SK-N-SH (cell line): Measurements from ENCODE around the gene CAPN3. TPM values are rescaled to one million over a fixed set of nuclear protein-coding genes. Genes with fewer than 3 reads are reported as not detected.

ENCODE experiments used
- CTCF ChIA-PET: fragments of 300-600, 350-600 bp; formaldehyde crosslinking; extraction: SDS; loops from one replicate; lab custom pipeline; 2021; lab: Yijun Ruan, JAX
- POLR2A ChIA-PET: fragments of 350-600 bp; sonication (Branson Sonifier 250); formaldehyde crosslinking; extraction: SDS; loops from one replicate; lab custom pipeline; 2020; ENCODE audit warnings: antibody characterized with exemption, inconsistent platforms; lab: Yijun Ruan, JAX
- DNase-seq: peaks from one replicate; pipeline ENCODE4 v3.0.0; 2012
- H2AFZ ChIP-seq: fragments of 200-600 bp; sonication (generic); 2 replicates; pipeline ENCODE4 v1.8.1; 2016; ENCODE audit warnings: antibody characterized with exemption, mild to moderate bottlenecking, low read depth
- H3F3A ChIP-seq: fragments of 200-600 bp; sonication (generic); replicated peaks from 2 replicates; pipeline ENCODE3; 2016; ENCODE audit warnings: antibody characterized with exemption, mild to moderate bottlenecking; ENCODE audit not compliant: insufficient read depth
- H3K27ac ChIP-seq, 2 experiments: fragments of 200-500 bp in 1 of 2; fragments of 200-600 bp in 1 of 2; sonication (Bioruptor generic) in 1 of 2; sonication (generic), shearing (Covaris generic) in 1 of 2; 2 replicates each; pipeline versions ENCODE4 v1.5.1 to v1.6.1; 2014 to 2016; ENCODE audit warnings: low read depth in 2 of 2, inconsistent platforms in 1 of 2, low read length in 1 of 2, mild to moderate bottlenecking in 1 of 2, mixed read lengths in 1 of 2
- H3K27me3 ChIP-seq: fragments of 200-600 bp; sonication (generic), shearing (Covaris generic); 2 replicates; pipeline ENCODE4 v1.6.1; 2016; ENCODE audit warnings: mixed run types; ENCODE audit not compliant: insufficient read depth
- H3K36me3 ChIP-seq, 2 experiments: fragments of 200-500 bp in 1 of 2; fragments of 200-600 bp in 1 of 2; sonication (Bioruptor generic) in 1 of 2; sonication (generic) in 1 of 2; replicated peaks in 1 of 2; 2 replicates each; pipeline versions ENCODE3 to v1.5.1; 2014 to 2016; ENCODE audit warnings: low read length in 1 of 2, mild to moderate bottlenecking in 1 of 2; ENCODE audit not compliant: insufficient read depth in 2 of 2, control insufficient read depth in 1 of 2
- H3K4me1 ChIP-seq, 2 experiments: fragments of 200-500 bp in 1 of 2; fragments of 200-600 bp in 1 of 2; sonication (Bioruptor generic) in 1 of 2; sonication (generic), shearing (Covaris generic) in 1 of 2; 2 replicates each; pipeline versions ENCODE4 v1.5.1 to v1.6.1; 2014 to 2016; ENCODE audit warnings: low read depth in 1 of 2, low read length in 1 of 2, mixed run types in 1 of 2; ENCODE audit not compliant: insufficient read depth in 2 of 2, control insufficient read depth in 1 of 2
- H3K4me2 ChIP-seq: fragments of 200-600 bp; sonication (generic), shearing (Covaris generic); 2 replicates; pipeline ENCODE4 v1.6.1; 2017; ENCODE audit warnings: mixed run types
- H3K4me3 ChIP-seq, 2 experiments: fragments of 200-500 bp in 1 of 2; fragments of 200-600 bp in 1 of 2; sonication (Bioruptor generic) in 1 of 2; sonication (generic), shearing (Covaris generic) in 1 of 2; 2 replicates each; pipeline versions ENCODE4 v1.5.1 to v1.8.1; 2014 to 2016; ENCODE audit warnings: low read depth in 2 of 2, inconsistent platforms in 1 of 2, low read length in 1 of 2, mild to moderate bottlenecking in 1 of 2, mixed read lengths in 1 of 2, moderate library complexity in 1 of 2
- H3K79me2 ChIP-seq: fragments of 200-600 bp; sonication (generic); 2 replicates; pipeline ENCODE4 v1.8.1; 2017; ENCODE audit warnings: mild to moderate bottlenecking; ENCODE audit not compliant: insufficient read depth
- H3K9ac ChIP-seq: fragments of 200-600 bp; sonication (generic); 2 replicates; pipeline ENCODE4 v1.6.1; 2017; ENCODE audit warnings: mixed run types
- H3K9me2 ChIP-seq: fragments of 200-600 bp; sonication (generic); 2 replicates; pipeline ENCODE4 v1.6.1; 2017; ENCODE audit warnings: mixed run types
- H3K9me3 ChIP-seq: fragments of 200-600 bp; sonication (generic); 2 replicates; pipeline ENCODE4 v1.6.1; 2017; ENCODE audit warnings: mixed run types, mild to moderate bottlenecking, moderate library complexity
- H4K20me1 ChIP-seq: fragments of 200-600 bp; sonication (generic); 2 replicates; pipeline ENCODE4 v1.6.1; 2017; ENCODE audit warnings: mild to moderate bottlenecking, mixed run types; ENCODE audit not compliant: insufficient read depth
- CTCF ChIP-seq: fragments of 200-600 bp; sonication (generic); IDR thresholded peaks from 2 replicates; pipeline ENCODE4 v1.6.1; 2017; ENCODE audit warnings: antibody characterized with exemption, mild to moderate bottlenecking, moderate library complexity
- EZH2phosphoT487 ChIP-seq: fragments of 200-600 bp; sonication (generic); IDR thresholded peaks from 2 replicates; pipeline ENCODE4 v1.6.1; 2017; ENCODE audit warnings: low read depth, mixed run types, mild to moderate bottlenecking, antibody characterized with exemption, moderate library complexity, borderline replicate concordance
- FOXJ3 ChIP-seq: sonication (generic); formaldehyde crosslinking; IDR thresholded peaks from 2 replicates; pipeline ENCODE4 v1.5.1; 2020; ENCODE audit warnings: mild to moderate bottlenecking, missing genetic modification reagents
- GABPA ChIP-seq: IDR thresholded peaks from 2 replicates; pipeline ENCODE4 v1.4.0; 2012; ENCODE audit warnings: low read depth, mild to moderate bottlenecking
- MAX ChIP-seq: IDR thresholded peaks from 2 replicates; pipeline ENCODE4 v1.4.0; 2012; ENCODE audit warnings: low read depth
- MEF2A ChIP-seq: IDR thresholded peaks from 2 replicates; pipeline ENCODE4 v1.4.0; 2012; ENCODE audit warnings: low read depth, borderline replicate concordance
- MXI1 ChIP-seq: IDR thresholded peaks from 2 replicates; pipeline ENCODE4 v1.6.1; 2012; ENCODE audit warnings: mild to moderate bottlenecking, low read depth, low read length, improper control_type of control experiment
- PBX3 ChIP-seq: IDR thresholded peaks from 2 replicates; pipeline ENCODE4; 2012
- POLR2AphosphoS5 ChIP-seq: IDR thresholded peaks from 2 replicates; pipeline ENCODE4 v1.6.1; 2012; ENCODE audit warnings: low read depth, low read length
- RAD21 ChIP-seq: IDR thresholded peaks from 2 replicates; pipeline ENCODE4 v1.6.1; 2012; ENCODE audit warnings: mild to moderate bottlenecking, low read length
- RCOR1 ChIP-seq: fragments of 150-350 bp; IDR thresholded peaks from 2 replicates; pipeline ENCODE4 v1.6.1; 2017; ENCODE audit warnings: antibody characterized with exemption, low read length
- RFX5 ChIP-seq: IDR thresholded peaks from 2 replicates; pipeline ENCODE4 v1.6.1; 2012; ENCODE audit warnings: mild to moderate bottlenecking, improper control_type of control experiment, low read length
- TCF12 ChIP-seq: IDR thresholded peaks from 2 replicates; pipeline ENCODE4 v1.4.0; 2012
- TEAD4 ChIP-seq: IDR thresholded peaks from 2 replicates; pipeline ENCODE4 v1.4.0; 2012; ENCODE audit warnings: mild to moderate bottlenecking, borderline replicate concordance; ENCODE audit not compliant: insufficient read depth
- USF1 ChIP-seq: IDR thresholded peaks from 2 replicates; pipeline ENCODE4 v1.4.0; 2012; ENCODE audit warnings: low read depth, borderline replicate concordance
- YY1 ChIP-seq: IDR thresholded peaks from 2 replicates; pipeline ENCODE4 v1.4.0; 2012; ENCODE audit warnings: low read depth, mild to moderate bottlenecking
- ZBTB33 ChIP-seq: IDR thresholded peaks from 2 replicates; pipeline ENCODE4 v1.4.0; 2012; ENCODE audit warnings: low read depth, borderline replicate concordance
- WGBS: methylation state at CpG from one replicate; pipeline ENCODE4 v1.1.6; 2017; ENCODE audit warnings: low lambda C conversion rate; 5-methylcytosine and 5-hydroxymethylcytosine counted together
- polyA plus RNA-seq, 3 experiments: library from polyadenylated mRNA; depleted of rRNA; stranded (reverse); fragments of >200 nt; gene quantifications; 2 replicates each; pipeline ENCODE4 v1.2.3, GENCODE V29; 2012

Gene CAPN3
- polyA plus RNA-seq, 1 of the 3 experiments (the other 2 are of a cell fraction): 1.8 TPM

GRCh38 chr15:42456531-42456930, 97.2 kb downstream of the CAPN3 start (continued):
- TF ChIP-seq MXI1 (no peak), GABPA (no peak)

GRCh38 chr15:42456971-42457370, 97.7 kb downstream of the CAPN3 start:
- ChIA-PET CTCF (interaction anchor here (0.6 to 1.3 kb wide), 2 partner anchors 318 to 792 kb away, joined by 3 read pairs; no protein-coding TSS in a partner anchor), POLR2A (no interaction called here)
- TF ChIP-seq TCF12: no peak
- no peak for TF ChIP-seq POLR2AphosphoS5
- no peak for TF ChIP-seq PBX3
- TF ChIP-seq GABPA: no peak
- TF ChIP-seq MEF2A: no peak
- no peak for TF ChIP-seq YY1
- TF ChIP-seq MAX: no peak
- no peak for TF ChIP-seq FOXJ3 (CRISPR knock-in tag)
- Histone ChIP-seq H3K27ac (peak overlapping the region; percentile 87 to 95), H2AFZ (no peak overlapping the region), H3K4me1 (peaks cover 8 to 16% of the 10 kb centered on the region in 2 experiments; a peak in 3 of 4 replicates), H3F3A (peaks cover 23% of the 10 kb centered on the region), H3K9me2 (no peaks in the 10 kb centered on the region), H3K4me2 (peak overlapping the region; percentile 49), H3K79me2 (peaks cover 27% of the 10 kb centered on the region), H3K9me3 (no peaks in the 10 kb centered on the region), H3K36me3 (peaks cover 4 to 5% of the 10 kb centered on the region in 2 experiments), H3K9ac (peak overlapping the region; percentile 38; the same call in 1 of the 2 replicates), H3K27me3 (no peaks in the 10 kb centered on the region), H3K4me3 (peak overlapping the region; percentile 0 to 7; a peak in 2 of 4 replicates), H4K20me1 (no peaks in the 10 kb centered on the region)
- 75% methylated on average over 3 of the region's 3 CpGs for WGBS
- DNase-seq: no peak

- Histone ChIP-seq H3K27me3 (no peaks in the 10 kb centered on the region), H3K27ac (peak overlapping the region; percentile 87 to 95), H2AFZ (no peak overlapping the region), H3K4me3 (peak overlapping the region in 1 of 2 experiments; percentile 4; a peak in 2 of 4 replicates), H3K9me3 (no peaks in the 10 kb centered on the region), H3K4me1 (peaks cover 8 to 16% of the 10 kb centered on the region in 2 experiments; a peak in 3 of 4 replicates), H3K79me2 (peaks cover 28% of the 10 kb centered on the region), H3K36me3 (peaks cover 4 to 5% of the 10 kb centered on the region in 2 experiments), H3K9ac (peak overlapping the region; percentile 38; the same call in 1 of the 2 replicates), H3K9me2 (no peaks in the 10 kb centered on the region), H4K20me1 (no peaks in the 10 kb centered on the region), H3K4me2 (peak overlapping the region; percentile 49), H3F3A (peaks cover 23% of the 10 kb centered on the region)
- 42% methylated on average over 8 of the region's 8 CpGs for WGBS
- POLR2A ChIA-PET: no interaction called here
- DNase-seq: peak; percentile 42
- CTCF ChIA-PET: interaction anchor here (0.6 to 1.3 kb wide), 2 partner anchors 319 to 792 kb away, joined by 3 read pairs; no protein-coding TSS in a partner anchor
- TF ChIP-seq ZBTB33 (no peak), USF1 (peak; percentile 82), CTCF (no peak), POLR2AphosphoS5 (0 out of 2 replicates have a peak, but pooled peaks have one; percentile 22), RCOR1 (peak; percentile 37; the same call in 1 of the 2 replicates), TEAD4 (0 out of 2 replicates have a peak, but pooled peaks have one; percentile 15), RFX5 (no peak), FOXJ3 (CRISPR knock-in tag) (no peak), EZH2phosphoT487 (no peak), RAD21 (no peak)
Observed at GRCh38 chr15:42457445-42458442, 98.4 kb downstream of the CAPN3 start.
